ENCODE results near the gene PCDHA10.

GRCh38 chr5:140862441-140863295, 7.0 kb downstream of the PCDHA10 start:
- TF ChIP-seq EZH2 (IDR thresholded peaks at IDR 0.05; ENCODE audit: borderline replicate concordance, low read length) = no peak
- TF ChIP-seq CTCF (IDR thresholded peaks at IDR 0.05; ENCODE audit: low read length) = no peak

Data from OCI-LY1 (cell line).